Adrenal gland (tissue), 19 donors: ENCODE data around the gene SCN1B. TPM values are rescaled to one million over a fixed set of nuclear protein-coding genes. Genes with fewer than 3 reads are reported as not detected.

ENCODE experiments used
- DNase-seq, 7 donors: peaks; one replicate each; pipeline ENCODE4 v3.0.0-alpha.2; 2019 to 2020
- H3K27ac ChIP-seq, 5 donors: fragments of 200-600 bp; sonication (generic) in 4 of 5; 1 replicate in 3 of 5; 2 replicates in 2 of 5; pipeline versions ENCODE4 v1.5.1 to v1.8.0; 2016 to 2020; ENCODE audit warnings: mild to moderate bottlenecking in 1 of 5
- H3K27me3 ChIP-seq: fragments of 200-600 bp; 2 replicates; pipeline ENCODE4 v1.8.0; 2021
- H3K36me3 ChIP-seq, 2 donors: fragments of 200-600 bp; replicated peaks in 1 of 2; 1 replicate in 1 of 2; 2 replicates in 1 of 2; pipeline versions ENCODE4 v1.5.1 to v1.8.0; 2018 to 2022
- H3K4me1 ChIP-seq, 2 donors: fragments of 200-600 bp; replicated peaks in 1 of 2; 1 replicate in 1 of 2; 2 replicates in 1 of 2; pipeline versions ENCODE4 v1.5.1 to v1.8.0; 2018 to 2021
- H3K4me3 ChIP-seq, 4 donors: fragments of 200-600 bp; sonication (generic) in 3 of 4; one replicate each; pipeline ENCODE4 v1.5.1; 2016 to 2018
- H3K9me3 ChIP-seq, 3 donors: fragments of 200-600 bp; sonication (generic) in 1 of 3; replicated peaks in 1 of 3; 1 replicate in 2 of 3; 2 replicates in 1 of 3; pipeline versions ENCODE4 v1.5.1 to v1.8.0; 2016 to 2021
- POLR2A ChIP-seq, 2 donors: fragments of 450-650 bp; IDR thresholded peaks; one replicate each; pipeline ENCODE4 v1.6.1; 2017; ENCODE audit warnings: antibody characterized with exemption in 2 of 2, mild to moderate bottlenecking in 2 of 2, moderate library complexity in 1 of 2
- WGBS, 4 donors: extraction: QIAGEN DNeasy Blood & Tissue Kit in 2 of 4; methylation state at CpG; one replicate each; pipeline versions ENCODE4 v1.1.5 to v1.1.7; 2013 to 2017; 5-methylcytosine and 5-hydroxymethylcytosine counted together
- intact Hi-C, 2 donors: fragments of 100-400 bp; cut with DNase I; formaldehyde crosslinking; loops; one replicate each; pipeline versions ENCODE4 v1.14.1 to v1.15.0; 2022 to 2023
- long read RNA-seq, 10 donors: library from polyadenylated mRNA in 3 of 10; unstranded in 2 of 10; stranded (forward) in 1 of 10; transcript quantifications; one replicate each; pipeline ENCODE4 v2.0.0 and lab custom pipeline, GENCODE V29; 2021 to 2026
- polyA plus RNA-seq, 3 donors: library from polyadenylated mRNA; stranded (reverse); fragments of 200-250 nt in 2 of 3; fragments of 350-450 nt in 1 of 3; fragmentation: Illumina TruSeq in 1 of 3; extraction: RNeasy Lipid Tissue Mini Kit (QIAGEN cat#74804) in 1 of 3; gene quantifications; one replicate each; pipeline ENCODE4 v1.2.3, GENCODE V29; 2013 to 2014
- total RNA-seq, 9 donors: library from RNA; depleted of rRNA in 4 of 9; stranded (reverse); fragments of >200 nt in 4 of 9; fragments of 120-200 nt in 1 of 9; fragmentation: NEBNext Ultra II Directional in 1 of 9; extraction: Animal tissue kit (Norgen Biotek cat#: 25700) in 1 of 9; gene quantifications; one replicate each; pipeline versions ENCODE4 v1.1.0 to v1.2.4, GENCODE V29; 2013 to 2023
- TF ChIP-seq, protein P1 (sequence below), 6 experiments: fragments of 450-650 bp in 4 of 6; fragments of 200-600 bp in 2 of 6; sonication (generic) in 1 of 6; IDR thresholded peaks; 1 replicate in 5 of 6; 2 replicates in 1 of 6; pipeline versions ENCODE4 v1.5.1 to v1.8.0; 2016 to 2021; ENCODE audit warnings: antibody characterized with exemption in 6 of 6, mild to moderate bottlenecking in 2 of 6, moderate library complexity in 1 of 6
- donor health status: healthy with polysubstance abuse.
- donor health status: Bipolar disorder and iron deficiency.
- donor health status: DM: yes; HTN: yes; CAD: no.
- donor health status: DM: no; HTN: no; CAD: no.
- donor health status: DM: no; HTN: no; CAD: no.
- donor health status: DM: yes; HTN: yes; CAD: no.

Gene SCN1B
- total RNA-seq (10 to 100 TPM in 6 of 9 donors, 1 to 10 TPM in 2, under 1 TPM in 1; 0.83 to 34.5 (median 15.7) TPM), polyA plus RNA-seq (10 to 100 TPM in 2 of 3 donors, 1 to 10 TPM in 1; 4.4 to 13.2 (median 11.6) TPM)
- long read RNA-seq, donor 1 = 0 reads
- long read RNA-seq, donor 2 = 0 reads
- long read RNA-seq, donor 3 = 0 reads
- long read RNA-seq, donor 4, partial matches to known transcripts = 0 of 1 reads
- long read RNA-seq, donor 4, other reads (novel, unspliced or antisense) = 0 of 1 reads
- long read RNA-seq, donor 5, transcript SCN1B-201 (6 exons, 1,670 nt) = major isoform, 22 of 26 reads
- long read RNA-seq, donor 5, partial matches to known transcripts = 3 of 26 reads
- long read RNA-seq, donor 5, other reads (novel, unspliced or antisense) = 1 of 26 reads
- long read RNA-seq, donor 6, full-length matches to known transcripts = 1 of 1 reads
- long read RNA-seq, donor 6, partial matches to known transcripts = 0 of 1 reads
- long read RNA-seq, donor 6, other reads (novel, unspliced or antisense) = 0 of 1 reads
- long read RNA-seq, donor 7 = 0 reads
- long read RNA-seq, donor 8 = 0 reads
- long read RNA-seq, donor 9 = 0 reads
- long read RNA-seq, donor 10 = 0 reads

GRCh38 chr19:35030257-35031071 is at the start of gene SCN1B:
Gene SCN1B, plus strand, starts transcription at chr19:35030470. Its CDS starts 351 bp downstream, at chr19:35030821.
- Histone ChIP-seq H3K4me3 (peak within 1 kb of the TSS in 3 of 4 donors; percentile 11 to 81 (median 37)), H3K9me3 (no peaks in the 10 kb centered on the region), H3K27ac (peak within 1 kb of the TSS in 1 of 5 donors; percentile 74), H3K27me3 (no peaks in the 10 kb centered on the region), H3K4me1 (peaks cover 5 to 9% of the 10 kb centered on the region in 2 donors), H3K36me3 (peaks cover 0 to 20% of the 10 kb centered on the region in 2 donors)
- peak in 6 of 7 donors; percentile 66 to 84 (median 72) for DNase-seq
- intact Hi-C loops = no loop called here
- TF ChIP-seq, protein P1, sequence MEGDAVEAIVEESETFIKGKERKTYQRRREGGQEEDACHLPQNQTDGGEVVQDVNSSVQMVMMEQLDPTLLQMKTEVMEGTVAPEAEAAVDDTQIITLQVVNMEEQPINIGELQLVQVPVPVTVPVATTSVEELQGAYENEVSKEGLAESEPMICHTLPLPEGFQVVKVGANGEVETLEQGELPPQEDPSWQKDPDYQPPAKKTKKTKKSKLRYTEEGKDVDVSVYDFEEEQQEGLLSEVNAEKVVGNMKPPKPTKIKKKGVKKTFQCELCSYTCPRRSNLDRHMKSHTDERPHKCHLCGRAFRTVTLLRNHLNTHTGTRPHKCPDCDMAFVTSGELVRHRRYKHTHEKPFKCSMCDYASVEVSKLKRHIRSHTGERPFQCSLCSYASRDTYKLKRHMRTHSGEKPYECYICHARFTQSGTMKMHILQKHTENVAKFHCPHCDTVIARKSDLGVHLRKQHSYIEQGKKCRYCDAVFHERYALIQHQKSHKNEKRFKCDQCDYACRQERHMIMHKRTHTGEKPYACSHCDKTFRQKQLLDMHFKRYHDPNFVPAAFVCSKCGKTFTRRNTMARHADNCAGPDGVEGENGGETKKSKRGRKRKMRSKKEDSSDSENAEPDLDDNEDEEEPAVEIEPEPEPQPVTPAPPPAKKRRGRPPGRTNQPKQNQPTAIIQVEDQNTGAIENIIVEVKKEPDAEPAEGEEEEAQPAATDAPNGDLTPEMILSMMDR (IDR thresholded peaks at IDR 0.05) = no peak
- no peak for TF ChIP-seq POLR2A (IDR thresholded peaks at IDR 0.05)
- WGBS, 4 donors = 0 to 1% (median 1%) methylated on average over 9 to 117 of the region's 118 CpGs; no CpG with 5 or more reads in 1 of the 4 donors

DNA sequence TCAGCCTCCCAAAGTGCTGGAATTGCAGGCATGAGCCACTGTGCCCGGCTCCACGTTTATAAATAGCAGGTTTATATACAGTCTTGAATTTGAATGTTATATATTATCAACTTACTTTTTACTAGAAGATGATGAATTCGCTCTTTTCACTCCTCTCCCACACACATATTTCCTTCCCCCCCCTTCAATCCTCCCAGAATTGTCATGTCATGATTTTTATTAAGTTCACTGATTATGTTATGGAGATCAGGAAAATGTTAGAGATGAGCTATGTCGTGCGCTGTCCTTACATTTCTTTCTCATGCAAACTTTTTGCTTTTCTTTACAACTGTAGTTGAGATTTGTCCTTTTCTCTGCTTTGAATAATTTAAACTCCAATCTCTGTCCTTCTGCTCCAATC is 48.0 kb upstream of the SCN1B start:
- Histone ChIP-seq H3K9me3 (no peaks in the 10 kb centered on the region), H3K27ac (no peak overlapping the region), H3K4me3 (no peak overlapping the region), H3K4me1 (peaks cover 0 to 5% of the 10 kb centered on the region in 2 donors), H3K36me3 (no peaks in the 10 kb centered on the region), H3K27me3 (no peaks in the 10 kb centered on the region)
- intact Hi-C loops = no loop called here
- TF ChIP-seq, protein P1 (IDR thresholded peaks at IDR 0.05) = no peak
- no peak for TF ChIP-seq POLR2A (IDR thresholded peaks at IDR 0.05)
- no peak for DNase-seq
- 64 to 79% (median 75%) methylated on average over 5 of the region's 5 CpGs for whole genome bisulfite sequencing, 4 donors

DNA sequence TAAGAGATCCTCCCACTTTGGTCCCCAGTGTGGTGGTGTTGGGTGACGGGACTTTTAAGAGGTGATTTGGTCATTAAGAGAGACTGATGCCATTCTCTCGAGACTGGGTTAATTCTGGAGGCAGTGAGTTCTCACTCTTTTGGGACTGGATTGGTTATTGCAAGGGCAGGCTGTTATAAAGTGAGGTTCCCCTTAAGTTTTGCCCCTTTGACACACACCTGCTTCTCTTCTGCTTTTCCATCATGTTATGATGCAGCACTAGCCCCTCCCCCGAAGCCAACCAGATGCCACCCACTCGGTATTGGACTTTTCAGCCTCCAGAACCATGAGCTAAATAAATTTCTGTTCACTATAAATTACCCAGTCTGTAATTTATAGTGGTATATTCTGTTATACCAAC is 46.5 kb upstream of the SCN1B start:
- TF ChIP-seq, protein P1 (IDR thresholded peaks at IDR 0.05) = no peak
- TF ChIP-seq POLR2A (IDR thresholded peaks at IDR 0.05) = no peak
- intact Hi-C loops = no loop called here
- Histone ChIP-seq H3K36me3 (no peaks in the 10 kb centered on the region), H3K9me3 (no peaks in the 10 kb centered on the region), H3K27ac (no peak overlapping the region), H3K4me3 (no peak overlapping the region), H3K27me3 (no peaks in the 10 kb centered on the region), H3K4me1 (peaks cover 0 to 5% of the 10 kb centered on the region in 2 donors)
- 72 to 92% (median 87%) methylated on average over 4 of the region's 4 CpGs for WGBS, 4 donors
- DNase-seq = no peak

- 87 to 97% (median 93%) methylated on average over 3 of the region's 3 CpGs for WGBS, 4 donors
- no peak for DNase-seq
- H3K36me3 ChIP-seq = no peaks in the 10 kb centered on the region
- H3K27ac ChIP-seq = no peak overlapping the region
- no peak overlapping the region for H3K4me3 ChIP-seq
- peaks cover 0 to 5% of the 10 kb centered on the region in 2 donors for H3K4me1 ChIP-seq
- intact Hi-C loops = no loop called here
- no peaks in the 10 kb centered on the region for H3K9me3 ChIP-seq
- TF ChIP-seq, protein P1 (IDR thresholded peaks at IDR 0.05) = no peak
- TF ChIP-seq POLR2A (IDR thresholded peaks at IDR 0.05) = no peak
- H3K27me3 ChIP-seq = no peaks in the 10 kb centered on the region
Measured at GRCh38 chr19:34984287-34984686, 46.0 kb upstream of the SCN1B start.
